Neutrophil (primary cell): ENCODE data around the gene RPL10.

Source experiments
- H3K27ac ChIP-seq: fragments of 200-600 bp; sonication (generic); 2 replicates; pipeline ENCODE4 v1.5.1; 2016; ENCODE audit warnings: mild to moderate bottlenecking, moderate library complexity
- H3K27me3 ChIP-seq: fragments of 200-600 bp; sonication (generic); 2 replicates; pipeline ENCODE4 v1.6.0; 2016; ENCODE audit warnings: mild to moderate bottlenecking
- H3K36me3 ChIP-seq: fragments of 200-600 bp; sonication (generic); 2 replicates; pipeline ENCODE4 v1.5.1; 2017
- H3K4me1 ChIP-seq, 2 experiments: fragments of 200-600 bp in 1 of 2; sonication (generic) in 1 of 2; 1 replicate in 1 of 2; 2 replicates in 1 of 2; pipeline versions ENCODE4 v1.5.1 to v1.6.1; 2013 to 2016; ENCODE audit warnings: low read depth in 1 of 2, low read length in 1 of 2, mild to moderate bottlenecking in 1 of 2, moderate library complexity in 1 of 2; ENCODE audit not compliant: control insufficient read depth in 1 of 2, insufficient read depth in 1 of 2
- H3K4me3 ChIP-seq, 2 experiments: fragments of 200-600 bp in 1 of 2; sonication (generic) in 1 of 2; 1 replicate in 1 of 2; 2 replicates in 1 of 2; pipeline ENCODE4 v1.5.1; 2013 to 2016; ENCODE audit warnings: low read depth in 1 of 2, low read length in 1 of 2, mild to moderate bottlenecking in 1 of 2, moderate library complexity in 1 of 2
- H3K9me3 ChIP-seq: fragments of 200-600 bp; sonication (generic); 2 replicates; pipeline ENCODE4 v1.5.1; 2016
- TF ChIP-seq, protein P1 (sequence below): fragments of 200-600 bp; sonication (generic); IDR thresholded peaks from 2 replicates; pipeline ENCODE4 v1.5.1; 2016; ENCODE audit warnings: antibody characterized with exemption

RPL10 gene

DNA sequence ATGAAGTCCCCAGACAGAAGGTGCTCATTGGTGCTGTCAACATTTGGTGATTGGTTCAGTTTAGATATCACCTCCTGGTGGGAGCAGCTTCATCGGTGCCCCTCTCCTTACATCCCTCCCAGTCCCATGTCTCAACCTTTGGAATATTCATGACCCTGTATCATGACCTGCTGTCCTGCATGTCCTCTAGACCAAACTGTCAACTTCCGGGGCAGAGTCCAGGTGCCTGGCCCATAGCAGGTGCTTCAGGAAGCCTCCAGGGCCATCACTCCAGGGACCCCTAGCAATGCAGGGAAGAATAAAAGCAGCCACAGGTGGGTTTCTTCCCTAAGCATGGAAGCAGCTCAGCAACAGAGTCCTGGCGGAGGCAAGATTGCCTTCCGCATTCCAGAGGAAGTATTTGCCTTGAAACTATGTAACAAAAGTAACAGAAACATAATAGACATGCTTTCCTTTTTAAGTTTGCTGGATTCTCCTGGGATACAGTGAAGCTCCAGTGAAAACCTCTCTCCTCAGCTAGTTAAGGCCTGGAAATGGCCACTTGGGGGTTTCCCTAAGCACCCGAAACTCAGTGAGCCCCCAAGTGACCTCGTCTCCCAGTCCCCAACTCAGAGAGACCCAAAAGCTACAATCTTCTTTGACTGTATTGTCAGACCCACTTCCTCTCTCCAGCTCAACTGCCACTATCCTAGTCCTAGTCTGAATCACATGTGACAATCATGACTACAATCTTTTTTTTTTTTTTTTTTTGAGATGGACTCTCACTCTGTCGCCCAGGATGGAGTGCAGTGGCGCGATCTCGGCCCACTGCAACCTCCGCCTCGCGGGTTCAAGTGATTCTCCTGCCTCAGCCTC lies 29.0 kb downstream of the RPL10 start:
- Histone ChIP-seq H3K4me3 (peak overlapping the region in 1 of 2 experiments; percentile 73), H3K9me3 (no peaks in the 10 kb centered on the region), H3K4me1 (peaks cover 32 to 44% of the 10 kb centered on the region in 2 experiments), H3K27ac (peak overlapping the region; percentile 87), H3K36me3 (peaks cover 3% of the 10 kb centered on the region), H3K27me3 (no peaks in the 10 kb centered on the region)
- TF ChIP-seq, protein P1, sequence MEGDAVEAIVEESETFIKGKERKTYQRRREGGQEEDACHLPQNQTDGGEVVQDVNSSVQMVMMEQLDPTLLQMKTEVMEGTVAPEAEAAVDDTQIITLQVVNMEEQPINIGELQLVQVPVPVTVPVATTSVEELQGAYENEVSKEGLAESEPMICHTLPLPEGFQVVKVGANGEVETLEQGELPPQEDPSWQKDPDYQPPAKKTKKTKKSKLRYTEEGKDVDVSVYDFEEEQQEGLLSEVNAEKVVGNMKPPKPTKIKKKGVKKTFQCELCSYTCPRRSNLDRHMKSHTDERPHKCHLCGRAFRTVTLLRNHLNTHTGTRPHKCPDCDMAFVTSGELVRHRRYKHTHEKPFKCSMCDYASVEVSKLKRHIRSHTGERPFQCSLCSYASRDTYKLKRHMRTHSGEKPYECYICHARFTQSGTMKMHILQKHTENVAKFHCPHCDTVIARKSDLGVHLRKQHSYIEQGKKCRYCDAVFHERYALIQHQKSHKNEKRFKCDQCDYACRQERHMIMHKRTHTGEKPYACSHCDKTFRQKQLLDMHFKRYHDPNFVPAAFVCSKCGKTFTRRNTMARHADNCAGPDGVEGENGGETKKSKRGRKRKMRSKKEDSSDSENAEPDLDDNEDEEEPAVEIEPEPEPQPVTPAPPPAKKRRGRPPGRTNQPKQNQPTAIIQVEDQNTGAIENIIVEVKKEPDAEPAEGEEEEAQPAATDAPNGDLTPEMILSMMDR, result no peak

DNA sequence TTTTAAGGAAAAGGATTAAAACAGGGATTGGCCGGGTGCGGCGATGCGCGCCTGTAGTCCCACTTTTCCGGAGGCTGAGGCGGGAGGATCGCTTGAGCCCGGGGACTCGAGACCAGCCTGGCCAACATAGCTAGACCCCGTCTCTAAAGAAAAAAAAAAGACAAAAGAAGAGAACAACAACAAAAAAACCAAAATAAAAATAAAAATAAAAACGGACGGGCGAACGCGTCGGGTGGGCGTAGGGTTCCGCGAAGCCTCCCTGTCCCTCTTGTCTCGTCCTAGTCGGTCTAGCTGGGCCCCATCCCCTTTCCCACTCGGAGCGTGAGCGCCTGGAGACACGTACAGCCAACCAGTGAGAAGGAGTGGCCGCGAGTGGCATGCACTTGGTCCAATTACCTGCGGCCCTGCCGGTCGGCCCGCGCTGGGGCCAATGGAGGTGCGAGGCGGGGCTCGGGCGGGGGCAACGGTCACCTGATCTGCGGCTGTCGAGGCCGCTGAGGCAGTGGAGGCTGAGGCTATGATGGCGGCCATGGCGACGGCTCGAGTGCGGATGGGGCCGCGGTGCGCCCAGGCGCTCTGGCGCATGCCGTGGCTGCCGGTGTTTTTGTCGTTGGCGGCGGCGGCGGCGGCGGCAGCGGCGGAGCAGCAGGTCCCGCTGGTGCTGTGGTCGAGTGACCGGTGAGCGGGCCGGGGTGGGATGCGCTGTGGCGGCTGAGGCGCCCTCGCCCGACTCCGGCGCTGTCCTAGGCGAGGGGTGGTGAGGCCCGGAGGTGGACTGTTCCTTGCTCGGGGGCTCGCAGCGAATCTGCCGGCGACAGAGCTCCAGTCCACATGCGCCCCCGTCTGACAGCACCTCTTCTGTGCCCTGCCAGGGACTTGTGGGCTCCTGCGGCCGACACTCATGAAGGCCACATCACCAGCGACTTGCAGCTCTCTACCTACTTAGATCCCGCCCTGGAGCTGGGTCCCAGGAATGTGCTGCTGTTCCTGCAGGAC lies 30.3 kb downstream of the RPL10 start, which contains the start of gene ATP6AP1:
TSS of gene ATP6AP1 (plus strand) at position 502 of the 996 bp plus-strand sequence. CDS start at position 518, 16 bp downstream.
- TF ChIP-seq, protein P1, result no peak
- Histone ChIP-seq H3K36me3 (peaks cover 16% of the 10 kb centered on the region), H3K27me3 (no peaks in the 10 kb centered on the region), H3K9me3 (no peaks in the 10 kb centered on the region), H3K4me3 (peak within 1 kb of the TSS; percentile 72 to 73), H3K27ac (peak within 1 kb of the TSS; percentile 87), H3K4me1 (peaks cover 32 to 44% of the 10 kb centered on the region in 2 experiments)

DNA sequence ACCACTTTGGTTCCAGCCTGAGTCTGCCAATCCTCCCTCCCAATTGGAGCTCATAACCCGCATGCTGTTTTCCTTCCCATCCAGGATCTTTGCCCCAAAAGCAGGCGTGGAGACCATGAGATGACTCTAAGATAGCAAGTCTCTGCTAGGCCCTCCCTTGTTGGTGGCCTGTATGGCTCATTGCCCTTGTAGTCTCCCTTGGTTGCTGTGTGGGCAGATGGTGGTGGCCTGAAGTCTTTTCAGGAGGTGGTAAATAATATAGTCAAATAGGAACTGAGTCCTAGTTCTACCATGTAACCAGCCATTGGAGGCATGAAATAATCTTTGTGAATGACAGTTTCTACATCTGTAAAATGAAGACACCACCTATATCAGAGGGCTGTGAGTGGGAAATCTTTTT lies 31.5 kb downstream of the RPL10 start:
- Histone ChIP-seq H3K36me3 (peaks cover 28% of the 10 kb centered on the region), H3K9me3 (no peaks in the 10 kb centered on the region), H3K27ac (peak overlapping the region; percentile 87), H3K4me1 (peaks cover 32 to 44% of the 10 kb centered on the region in 2 experiments), H3K27me3 (no peaks in the 10 kb centered on the region), H3K4me3 (peak overlapping the region; percentile 72 to 73)
- TF ChIP-seq, protein P1, result no peak

DNA sequence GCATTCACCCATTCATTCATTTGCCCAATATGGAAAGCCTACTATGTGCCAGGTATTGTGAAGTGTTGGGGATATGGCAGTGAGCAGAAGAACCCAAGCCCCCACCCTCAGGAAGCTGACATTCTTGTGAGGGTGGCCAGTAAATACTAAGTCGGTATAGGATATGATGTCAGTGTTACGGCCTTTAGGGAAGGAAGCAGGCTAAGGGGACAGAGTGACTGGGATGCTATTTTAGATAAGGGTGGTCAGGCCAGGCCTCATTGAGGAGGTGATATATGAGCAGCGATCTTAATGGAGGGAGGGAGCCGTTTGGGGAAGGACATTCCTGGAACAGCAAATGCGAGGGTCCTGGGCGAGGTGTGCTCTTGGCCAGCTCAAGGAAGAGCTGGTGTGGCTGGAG lies 32.3 kb downstream of the RPL10 start:
- peak overlapping the region; percentile 34 to 72 for H3K4me3 ChIP-seq
- H3K27ac ChIP-seq, result peak overlapping the region; percentile 87
- TF ChIP-seq, protein P1, result no peak
- no peaks in the 10 kb centered on the region for H3K9me3 ChIP-seq
- no peaks in the 10 kb centered on the region for H3K27me3 ChIP-seq
- H3K4me1 ChIP-seq, result peaks cover 32 to 44% of the 10 kb centered on the region in 2 experiments
- peaks cover 36% of the 10 kb centered on the region for H3K36me3 ChIP-seq

DNA sequence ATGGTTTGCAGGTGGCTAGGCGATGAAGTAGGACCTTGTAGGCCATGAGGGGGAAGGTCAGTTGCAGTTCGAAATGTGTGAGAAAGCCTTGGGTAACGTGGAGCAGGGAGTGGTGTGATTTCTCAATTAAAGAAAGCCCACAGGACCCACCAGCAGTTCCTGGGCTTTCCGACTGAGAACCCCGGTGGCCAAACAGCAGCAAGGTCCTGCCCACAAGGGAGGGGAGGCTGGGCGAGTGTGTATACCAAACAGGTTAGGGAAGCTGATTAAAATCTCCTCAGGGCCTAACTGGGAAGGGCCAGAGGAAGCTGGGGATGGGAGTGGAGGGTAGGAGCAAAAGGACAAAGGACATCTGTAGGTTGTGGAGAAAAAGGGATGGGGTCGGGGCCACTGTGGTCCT lies 32.7 kb downstream of the RPL10 start:
- Histone ChIP-seq H3K27ac (peak overlapping the region; percentile 87), H3K27me3 (no peaks in the 10 kb centered on the region), H3K4me1 (peaks cover 32 to 47% of the 10 kb centered on the region in 2 experiments), H3K36me3 (peaks cover 40% of the 10 kb centered on the region), H3K9me3 (no peaks in the 10 kb centered on the region), H3K4me3 (peak overlapping the region; percentile 34 to 72)
- TF ChIP-seq, protein P1, result no peak
